Omental fat pad (tissue), 4 donors: ENCODE results near the gene GABRB1. TPM values are rescaled to one million over a fixed set of nuclear protein-coding genes. Genes with fewer than 3 reads are reported as not detected.
A peak's percentile ranks its signal among the peaks of the same experiment; 100 is the strongest.

Experiments used
- ATAC-seq: fragments of 150-250 bp; one replicate; pipeline ENCODE4 v1.9.1; 2016; ENCODE audit warnings: mild to moderate bottlenecking, moderate library complexity; ENCODE audit not compliant: low FRiP score
- DNase-seq: peaks from one replicate; pipeline ENCODE4 v3.0.0-alpha.2; 2019; ENCODE audit warnings: low spot score
- total RNA-seq, 4 donors: library from RNA; depleted of rRNA; stranded (reverse); fragments of >200 nt; gene quantifications; one replicate each; pipeline ENCODE4 v1.1.0, GENCODE V29; 2016
- TF ChIP-seq, protein P1 (sequence below), 3 donors: fragments of 450-650 bp; IDR thresholded peaks; one replicate each; pipeline ENCODE4 v1.5.1; 2016 to 2017; ENCODE audit warnings: antibody characterized with exemption in 3 of 3, mild to moderate bottlenecking in 3 of 3, moderate library complexity in 2 of 3

Gene GABRB1
- total RNA-seq, 4 donors from 2014 or later = 0.28 TPM; not detected in 3

DNA sequence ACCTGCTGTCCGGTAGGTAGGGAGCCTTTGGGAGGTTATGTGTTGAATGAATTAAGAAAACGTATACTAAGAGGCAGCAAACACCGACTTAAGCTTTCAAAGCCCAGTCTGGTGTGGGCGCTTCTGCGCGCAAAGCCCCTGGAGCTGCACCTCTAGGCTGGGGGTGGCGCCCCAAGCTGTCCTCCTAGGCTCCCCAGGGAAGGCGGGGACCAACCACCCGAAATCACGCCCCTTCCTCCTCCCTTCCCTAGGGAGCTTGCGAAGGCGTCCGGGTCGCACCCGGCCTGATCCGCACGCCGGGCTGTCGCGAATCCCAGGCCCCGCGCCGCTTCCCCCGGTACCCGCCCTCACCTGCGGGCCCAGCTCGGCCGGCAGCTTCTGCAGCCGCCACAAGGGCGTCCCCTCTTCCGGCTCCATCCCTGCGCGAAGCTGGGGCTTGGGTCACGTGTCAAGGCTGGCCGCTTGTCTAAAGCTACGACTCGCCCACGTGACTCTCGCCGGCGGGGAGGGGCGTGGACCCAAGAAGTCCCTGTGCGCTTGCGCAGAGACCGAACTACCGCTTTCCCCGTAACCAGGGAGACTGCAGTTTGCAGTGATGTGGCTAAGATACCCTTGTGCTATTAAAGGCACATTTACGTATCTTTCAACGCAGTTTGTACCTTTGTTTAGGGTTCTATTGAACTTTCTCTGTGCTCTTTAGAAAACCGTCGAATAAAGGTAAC lies 432.0 kb downstream of the GABRB1 start, which contains the start of gene COMMD8:
Gene COMMD8 (minus strand): TSS at position 468 of the 722 bp plus-strand sequence. CDS start 51 bp downstream, at position 417.
- peak; percentile 97 for ATAC-seq
- TF ChIP-seq, protein P1, sequence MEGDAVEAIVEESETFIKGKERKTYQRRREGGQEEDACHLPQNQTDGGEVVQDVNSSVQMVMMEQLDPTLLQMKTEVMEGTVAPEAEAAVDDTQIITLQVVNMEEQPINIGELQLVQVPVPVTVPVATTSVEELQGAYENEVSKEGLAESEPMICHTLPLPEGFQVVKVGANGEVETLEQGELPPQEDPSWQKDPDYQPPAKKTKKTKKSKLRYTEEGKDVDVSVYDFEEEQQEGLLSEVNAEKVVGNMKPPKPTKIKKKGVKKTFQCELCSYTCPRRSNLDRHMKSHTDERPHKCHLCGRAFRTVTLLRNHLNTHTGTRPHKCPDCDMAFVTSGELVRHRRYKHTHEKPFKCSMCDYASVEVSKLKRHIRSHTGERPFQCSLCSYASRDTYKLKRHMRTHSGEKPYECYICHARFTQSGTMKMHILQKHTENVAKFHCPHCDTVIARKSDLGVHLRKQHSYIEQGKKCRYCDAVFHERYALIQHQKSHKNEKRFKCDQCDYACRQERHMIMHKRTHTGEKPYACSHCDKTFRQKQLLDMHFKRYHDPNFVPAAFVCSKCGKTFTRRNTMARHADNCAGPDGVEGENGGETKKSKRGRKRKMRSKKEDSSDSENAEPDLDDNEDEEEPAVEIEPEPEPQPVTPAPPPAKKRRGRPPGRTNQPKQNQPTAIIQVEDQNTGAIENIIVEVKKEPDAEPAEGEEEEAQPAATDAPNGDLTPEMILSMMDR (IDR thresholded peaks at IDR 0.05) = no peak
- peak; percentile 94 for DNase-seq

DNA sequence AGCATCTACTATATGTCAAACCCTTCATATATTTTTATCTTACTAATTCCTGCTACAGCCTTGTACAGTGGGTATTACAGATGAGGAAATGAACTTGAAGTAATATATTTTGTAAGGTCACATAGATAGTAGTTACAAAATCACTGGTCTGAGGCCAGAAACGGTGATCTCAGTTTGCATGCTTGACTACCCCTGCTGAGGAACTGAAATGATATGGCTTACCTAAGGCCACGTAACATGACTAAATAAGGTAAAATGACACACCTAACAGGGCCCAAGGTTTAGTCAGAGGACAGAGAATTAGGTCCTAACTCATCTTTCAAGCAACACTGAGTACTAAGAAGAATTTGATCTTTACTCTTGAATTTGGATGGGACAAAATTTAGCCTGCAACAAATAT lies 433.6 kb downstream of the GABRB1 start:
- DNase-seq (no peak), ATAC-seq (no peak)

GRCh38 chr4:47466056-47466785 lies 434.9 kb downstream of the GABRB1 start:
- TF ChIP-seq, protein P1 (IDR thresholded peaks at IDR 0.05) = no peak
- DNase-seq (no peak), ATAC-seq (no peak)

More for the DNA sequence above, 433.6 kb downstream of the GABRB1 start:
- TF ChIP-seq, protein P1 (IDR thresholded peaks at IDR 0.05) = no peak

- DNase-seq (no peak), ATAC-seq (peak; percentile 54)
- TF ChIP-seq, protein P1 (IDR thresholded peaks at IDR 0.05) = no peak
Observed at GRCh38 chr4:47468706-47469365, 437.5 kb downstream of the GABRB1 start.

GRCh38 chr4:47469951-47470350 lies 438.6 kb downstream of the GABRB1 start:
- TF ChIP-seq, protein P1 (IDR thresholded peaks at IDR 0.05) = no peak
- DNase-seq (no peak), ATAC-seq (no peak)

GRCh38 chr4:47471064-47471463 lies 439.7 kb downstream of the GABRB1 start:
- DNase-seq (no peak), ATAC-seq (no peak)
- TF ChIP-seq, protein P1 (IDR thresholded peaks at IDR 0.05) = no peak
